NCI-H2081 (cell line): ENCODE measurements around the gene OTOP3.
"Not testable (repeated sequence)": the region's sequence is repeated elsewhere in the genome, so short reads cannot be mapped to it uniquely, and the experiment has no call there.

Source experiments
- DNase-seq, 2 experiments: peaks; one replicate each; lab custom pipeline; 2025; lab: John Stamatoyannopoulos, UW

Gene OTOP3

DNA sequence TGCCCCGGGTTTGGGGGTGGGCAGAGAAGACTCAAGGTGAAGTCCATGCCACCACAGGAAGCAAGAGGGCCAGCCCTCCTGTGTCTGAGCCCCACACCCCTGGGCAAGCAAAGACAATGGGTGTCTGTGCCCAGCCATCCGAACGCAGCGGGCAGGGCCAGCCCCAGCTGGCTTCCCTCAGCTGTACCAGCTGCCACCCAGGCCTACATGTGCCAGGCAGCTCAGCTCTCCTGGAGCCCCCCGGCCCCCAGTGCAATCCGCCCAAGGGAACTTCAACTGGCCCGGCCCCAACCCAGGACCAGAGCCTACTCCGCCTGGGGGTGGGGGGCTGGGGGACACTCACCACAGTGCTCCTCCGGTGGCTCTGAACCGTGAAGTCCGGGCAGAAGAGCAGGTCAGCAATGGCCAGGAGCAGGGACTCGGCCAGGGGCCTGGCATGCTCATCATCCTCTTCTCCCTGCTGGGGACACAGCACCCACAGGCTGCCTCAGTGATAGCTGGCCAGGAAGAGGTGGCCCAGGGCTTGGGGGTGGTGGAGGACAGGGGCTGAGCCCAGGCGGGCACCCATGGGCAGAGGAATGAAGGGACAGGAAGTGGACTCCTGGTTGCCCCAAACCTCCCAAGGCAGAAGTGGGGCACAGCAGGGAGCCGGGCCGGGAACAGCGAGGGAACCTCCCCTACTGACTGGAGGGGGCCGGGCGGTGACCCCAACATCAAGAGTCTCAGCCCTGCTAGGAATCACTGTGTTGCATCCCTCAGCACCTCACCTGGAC is 27.1 kb downstream of the OTOP3 start:
- DNase-seq = no peak

DNA sequence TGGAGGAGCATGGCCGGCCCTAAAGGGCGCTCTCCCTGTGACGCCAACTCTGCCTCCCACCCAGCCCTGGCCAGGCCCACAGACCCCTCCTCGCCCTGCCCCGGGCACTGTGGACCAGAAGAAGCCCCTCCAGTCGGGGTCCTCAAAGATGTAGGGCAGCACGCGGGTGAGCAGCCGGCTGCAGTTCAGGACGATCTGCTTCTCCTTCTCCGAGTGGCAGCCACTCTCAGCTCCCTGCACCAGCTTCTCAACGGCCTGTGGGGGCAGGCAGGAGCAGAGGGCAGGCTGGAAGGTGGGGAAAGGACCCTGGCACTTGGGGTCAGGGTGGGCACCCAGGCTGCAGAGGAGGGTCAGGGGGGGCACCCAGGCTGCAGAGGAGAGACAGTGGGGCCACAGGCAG is 28.0 kb downstream of the OTOP3 start:
- no peak for DNase-seq

DNA sequence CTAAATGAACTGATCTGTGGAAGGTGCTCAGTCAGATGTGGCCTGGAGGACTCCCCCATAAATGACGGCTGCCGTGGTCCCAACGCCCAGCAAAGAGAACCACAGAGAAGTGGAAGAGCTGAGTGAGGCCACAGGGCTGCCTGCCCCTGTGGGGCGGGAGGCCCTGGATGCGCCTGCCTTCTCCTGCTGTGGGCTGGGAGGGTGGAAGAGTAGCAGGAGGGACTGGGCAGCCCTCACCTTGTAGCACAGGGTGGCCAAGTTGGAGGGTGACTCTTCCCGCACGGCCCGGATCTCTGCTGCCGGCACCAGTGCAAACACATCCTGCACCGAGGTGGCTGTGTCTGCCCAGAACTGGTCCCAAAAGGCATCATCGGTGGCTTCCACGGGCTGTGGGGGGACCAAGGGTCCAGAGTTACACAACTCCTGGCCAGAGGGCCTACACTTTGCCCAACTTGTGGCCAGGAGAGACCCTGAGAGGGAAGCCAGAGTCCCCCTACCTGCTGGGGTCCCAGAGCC is 28.6 kb downstream of the OTOP3 start:
- DNase-seq = no peak

DNA sequence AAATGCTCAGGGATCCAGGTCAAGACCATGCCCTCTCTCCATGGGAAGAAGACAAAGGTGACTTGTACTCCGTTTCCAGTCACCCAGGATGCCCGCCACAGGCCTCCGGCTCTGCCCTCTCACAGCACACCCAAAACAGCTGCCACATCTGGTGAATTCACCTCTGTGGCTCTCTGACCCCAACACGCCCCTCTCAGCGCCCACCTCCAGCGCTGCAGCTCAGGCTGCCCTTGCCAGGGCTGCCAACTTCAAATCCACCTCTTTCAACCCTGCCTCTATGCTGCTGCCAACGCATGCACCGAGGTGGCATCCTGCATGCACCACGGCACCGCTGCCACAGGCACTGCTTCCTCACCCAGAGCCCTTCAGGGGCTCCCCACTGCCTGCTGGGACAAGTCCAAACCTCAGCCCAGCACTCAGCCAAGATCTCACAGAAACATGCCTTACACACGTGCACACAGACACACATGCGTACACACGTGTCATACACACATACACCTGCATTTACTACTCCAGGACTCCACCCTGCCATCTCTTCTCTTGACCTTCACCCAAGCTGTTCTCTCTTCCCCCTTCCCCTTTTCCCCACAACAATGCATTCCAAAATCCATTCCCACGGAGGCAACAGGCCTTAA is 29.4 kb downstream of the OTOP3 start:
- no peak for DNase-seq

DNA sequence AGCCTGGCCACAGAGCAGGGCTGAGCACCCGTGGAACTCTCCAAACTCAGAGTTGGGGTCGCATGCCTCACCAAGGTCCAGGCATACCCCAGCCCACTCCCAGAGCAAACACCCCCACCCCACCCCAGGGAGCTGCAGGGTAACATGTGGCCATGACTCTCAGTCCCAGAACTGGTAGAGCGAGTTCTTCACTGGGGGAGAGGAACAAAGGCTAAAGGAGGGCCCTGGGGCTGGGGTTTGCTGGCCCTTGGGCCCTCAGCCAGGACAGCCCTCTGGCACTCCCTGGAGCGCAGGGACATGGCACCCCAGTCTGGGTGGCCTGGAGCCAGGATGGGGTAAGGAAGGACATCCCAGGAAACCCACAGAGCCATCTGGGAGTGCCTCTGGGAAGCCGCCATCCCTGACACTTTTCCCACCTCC is 32.7 kb downstream of the OTOP3 start:
- DNase-seq = no peak

DNA sequence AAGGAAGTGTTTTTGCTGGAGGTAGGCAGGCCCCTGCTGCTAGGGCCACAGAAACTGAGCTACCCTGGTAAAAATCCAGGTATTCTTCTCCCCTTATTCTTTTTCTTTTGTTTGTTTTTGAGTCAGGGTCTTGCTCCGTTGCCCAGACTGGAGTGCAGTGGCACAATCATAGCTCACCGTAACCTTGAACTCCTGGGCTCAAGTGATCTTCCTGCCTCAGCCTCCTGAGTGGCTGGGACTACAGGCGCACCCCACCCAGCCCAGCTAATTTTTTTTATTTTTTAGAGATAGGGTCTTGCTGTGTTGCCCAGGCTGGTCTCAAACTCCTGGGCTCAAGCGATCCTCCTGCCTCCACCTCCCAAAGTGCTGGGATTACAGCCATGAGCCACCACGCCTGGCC is 33.8 kb downstream of the OTOP3 start:
- DNase-seq = not testable (repeated sequence)

DNA sequence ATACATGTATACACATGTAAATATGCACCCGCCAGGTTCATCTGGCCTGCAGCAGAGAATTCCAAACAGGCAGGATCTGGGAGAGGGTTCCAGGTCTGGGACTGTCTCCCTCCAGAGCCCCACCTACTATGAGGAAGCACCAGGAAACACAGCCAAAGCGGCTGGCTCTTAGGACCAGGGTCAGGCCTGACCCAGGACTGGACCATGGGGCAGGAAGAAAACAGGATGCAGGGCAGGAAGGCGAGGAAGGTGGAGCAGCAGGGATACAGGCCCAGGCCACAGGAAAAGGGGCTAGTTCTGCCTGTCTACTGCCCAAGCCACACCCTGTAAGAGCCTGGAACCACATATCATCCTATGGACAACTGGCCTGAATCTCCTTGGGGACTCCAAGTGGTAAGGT is 34.7 kb downstream of the OTOP3 start:
- DNase-seq = no peak

DNA sequence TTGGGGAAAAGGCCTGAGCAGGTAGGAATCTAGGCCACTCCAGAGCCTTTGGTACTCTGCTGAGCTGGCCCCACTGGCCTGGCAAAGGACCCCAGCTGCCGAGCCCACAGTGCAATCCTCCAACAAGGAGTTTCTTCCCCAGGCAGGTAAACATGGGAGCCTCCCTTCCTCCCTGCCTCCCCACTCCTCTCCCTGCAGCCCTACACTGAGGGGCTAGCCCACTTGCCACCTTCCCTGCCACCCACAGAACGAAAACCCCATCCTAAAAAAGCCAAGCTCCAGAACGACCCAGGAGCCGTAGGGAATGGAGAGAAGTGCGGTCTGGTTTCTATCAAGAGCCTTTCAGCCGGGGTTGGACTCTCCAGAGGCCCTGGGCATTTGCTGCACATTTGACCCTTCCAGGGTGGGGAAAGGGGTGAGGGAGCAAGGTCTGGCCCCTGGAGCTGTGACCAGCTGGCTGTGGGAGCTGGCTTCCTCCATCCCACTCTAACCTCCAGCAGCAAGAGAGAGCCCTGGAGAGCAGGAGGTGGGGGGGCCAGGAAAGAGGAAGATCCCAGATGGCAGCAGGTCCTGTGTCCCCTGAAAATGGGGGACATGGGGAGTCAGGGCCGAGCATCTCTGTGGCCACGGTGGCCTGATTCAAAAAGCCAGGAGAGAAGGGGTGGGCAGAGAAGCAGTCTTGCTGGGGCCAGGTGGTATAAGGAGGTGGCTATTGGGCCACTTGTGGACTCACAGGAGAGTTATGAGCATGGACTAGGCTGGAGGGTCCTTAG is 35.6 kb downstream of the OTOP3 start:
- no peak for DNase-seq

DNA sequence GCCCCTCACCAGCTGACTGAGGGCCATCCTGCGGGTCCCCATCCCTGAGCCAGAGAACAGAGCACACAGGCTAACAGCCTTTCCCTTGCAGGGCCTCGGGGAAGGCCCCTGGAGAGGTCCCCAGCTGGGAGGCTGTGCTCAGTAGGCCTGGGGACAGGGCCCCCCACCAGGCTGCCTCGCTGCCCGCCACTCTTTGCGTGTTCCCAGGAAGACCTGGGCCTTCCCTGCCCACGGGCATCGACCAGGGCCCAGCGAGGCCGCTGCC is 36.1 kb downstream of the OTOP3 start:
- DNase-seq = no peak

DNA sequence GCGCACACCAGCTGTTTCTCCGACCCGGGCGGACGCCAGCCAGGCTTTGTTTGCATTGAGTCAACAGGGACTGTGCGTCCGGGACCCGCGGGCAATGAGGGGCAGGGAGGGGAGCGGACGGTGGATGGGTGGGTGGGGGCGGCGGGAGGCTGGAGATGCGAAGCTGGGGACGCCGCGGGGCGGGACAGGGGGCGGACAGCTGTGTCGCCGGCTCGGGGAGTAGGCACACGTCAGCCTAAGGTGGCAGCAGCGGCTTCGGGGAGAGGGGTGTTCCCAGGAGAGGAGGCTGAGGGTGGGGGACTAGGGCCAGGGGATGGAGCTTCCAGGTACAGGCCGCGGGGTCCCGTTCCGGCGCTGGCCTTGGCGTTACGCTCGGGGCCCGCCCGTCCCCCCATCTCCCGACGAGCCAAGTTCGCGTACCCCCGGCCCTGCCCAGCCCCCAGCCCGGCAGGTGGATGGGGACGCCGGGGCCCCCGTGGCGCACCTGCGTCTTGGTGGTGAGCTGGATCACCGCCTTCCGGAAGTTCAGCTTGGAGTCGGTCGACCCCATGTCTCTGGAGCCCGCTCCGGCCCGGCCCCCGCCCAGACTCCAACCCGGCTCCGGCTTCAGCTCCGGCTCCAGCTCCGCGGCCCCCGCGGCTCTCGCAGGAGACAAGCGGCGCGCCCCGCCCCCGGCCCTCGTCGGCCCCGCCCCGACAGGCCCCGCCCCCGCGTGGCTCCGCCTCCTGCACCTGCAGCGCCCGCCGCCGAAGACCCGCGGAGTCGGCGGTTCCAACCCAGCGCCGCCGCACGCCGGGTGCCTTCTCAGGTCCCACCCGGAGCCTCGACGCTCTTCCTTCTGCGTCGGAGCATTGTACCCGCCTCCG is 36.6 kb downstream of the OTOP3 start, which contains the start of gene HID1:
HID1 (minus strand) TSS at position 653 of the 866 bp plus-strand sequence; CDS start at position 550, 103 bp downstream.
- DNase-seq = peak; percentile 75 to 82

DNA sequence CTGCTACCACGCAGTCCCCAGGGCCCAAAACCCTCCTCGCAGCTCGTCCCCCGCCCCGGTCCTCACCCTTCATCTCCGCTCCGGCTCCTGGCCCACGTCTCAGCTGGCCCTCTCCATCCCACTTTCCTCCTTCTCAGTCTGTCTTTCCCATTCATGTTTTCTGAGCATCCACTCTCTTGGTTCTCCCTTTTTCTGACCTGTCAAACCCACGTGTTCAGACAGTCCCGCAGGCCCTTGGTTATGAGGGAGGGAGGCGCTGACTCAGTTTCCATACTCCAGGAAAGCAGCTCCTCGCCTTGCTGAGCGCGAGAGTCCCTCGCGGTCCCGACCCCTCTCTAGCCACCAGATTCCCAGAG is 37.3 kb downstream of the OTOP3 start:
- DNase-seq = no peak

DNA sequence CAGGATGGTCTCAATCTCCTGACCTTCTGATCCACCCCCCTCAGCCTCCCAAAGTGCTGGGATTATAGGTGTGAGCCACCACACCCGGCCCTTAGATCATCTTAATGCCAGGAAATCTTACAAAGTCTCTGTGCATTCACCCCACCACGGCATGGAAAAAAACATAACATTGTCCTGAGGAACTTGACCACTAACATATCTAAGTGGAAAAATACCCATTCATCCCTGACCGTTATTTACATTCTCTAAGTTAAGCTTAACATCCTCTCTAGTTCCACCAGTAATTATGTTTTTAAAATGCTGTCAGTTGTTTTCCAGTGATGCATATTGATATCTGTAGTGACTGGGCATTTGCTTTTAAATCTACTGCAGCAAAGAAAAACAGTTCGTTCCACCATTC is 40.2 kb downstream of the OTOP3 start:
- no peak for DNase-seq

DNA sequence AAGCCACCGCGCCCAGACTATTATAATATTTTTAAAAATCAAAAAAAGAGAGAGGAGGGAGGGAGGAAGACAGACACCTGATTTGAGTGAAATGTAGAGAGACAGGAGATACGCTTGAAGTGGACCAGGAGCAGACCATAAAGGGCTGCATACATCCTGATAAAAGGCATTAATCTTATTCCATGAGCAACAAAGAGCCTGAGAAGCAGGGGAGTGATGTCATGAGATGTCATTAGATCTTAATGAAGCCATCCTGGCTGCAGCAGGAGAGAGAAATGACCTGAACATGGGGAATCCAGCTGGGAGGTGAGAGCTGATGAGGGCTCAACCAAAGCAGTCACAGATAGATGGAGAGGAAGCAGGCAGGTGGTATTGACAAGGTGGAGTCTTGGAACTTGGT is 42.1 kb downstream of the OTOP3 start:
- no peak for DNase-seq

DNA sequence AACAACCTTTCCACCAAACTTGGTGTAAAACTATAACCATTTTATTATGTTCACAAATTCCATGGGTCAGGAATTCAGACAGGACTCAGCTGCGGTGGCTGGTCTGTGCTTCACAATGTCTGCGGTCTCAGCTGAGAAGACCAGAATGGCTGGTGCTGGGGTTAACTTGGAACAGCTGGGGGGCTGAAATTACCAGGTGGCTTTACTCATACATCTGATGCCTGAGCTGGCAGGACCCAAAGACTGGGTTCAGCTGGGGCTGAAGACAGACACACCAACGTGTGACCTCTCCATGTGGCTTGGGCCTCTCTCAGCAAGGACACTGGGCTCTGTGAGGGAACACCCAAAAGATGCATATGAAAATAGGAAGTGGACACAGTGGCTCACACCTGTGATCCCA is 42.5 kb downstream of the OTOP3 start:
- DNase-seq = no peak

DNA sequence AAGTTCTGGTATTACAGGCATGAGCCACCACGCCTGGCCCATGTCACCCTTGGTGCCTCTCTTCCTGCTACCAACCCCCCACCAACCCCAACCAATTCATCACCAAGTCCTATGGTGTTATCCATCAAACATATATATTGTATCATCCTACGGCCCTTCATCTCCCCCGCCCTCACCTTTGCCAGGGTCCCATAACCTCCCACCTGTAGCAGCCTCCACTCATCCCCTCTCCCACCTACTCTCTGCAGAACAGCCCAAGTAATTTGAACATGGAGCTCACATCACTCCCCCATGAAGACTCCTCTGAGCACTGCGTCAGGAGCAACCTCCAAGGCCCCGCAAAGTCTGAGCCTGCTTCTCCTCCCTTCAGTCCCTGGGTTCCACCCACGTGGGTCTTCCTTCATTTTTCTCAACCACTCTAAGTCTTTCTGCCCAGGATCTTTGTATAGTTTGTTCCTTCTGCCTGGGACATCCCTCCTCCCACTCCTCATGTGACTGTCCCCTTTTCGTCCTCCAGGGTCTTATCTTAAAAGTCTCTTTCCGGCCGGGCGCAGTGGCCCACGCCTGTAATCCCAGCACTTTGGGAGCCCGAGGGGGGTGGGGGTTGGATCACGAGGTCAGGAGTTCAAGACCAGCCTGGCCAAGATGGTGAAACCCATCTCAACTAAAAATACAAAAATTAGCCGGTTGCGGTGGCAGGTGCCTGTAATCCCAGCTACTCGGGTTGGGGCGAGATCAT is 43.9 kb downstream of the OTOP3 start:
- DNase-seq = no peak

DNA sequence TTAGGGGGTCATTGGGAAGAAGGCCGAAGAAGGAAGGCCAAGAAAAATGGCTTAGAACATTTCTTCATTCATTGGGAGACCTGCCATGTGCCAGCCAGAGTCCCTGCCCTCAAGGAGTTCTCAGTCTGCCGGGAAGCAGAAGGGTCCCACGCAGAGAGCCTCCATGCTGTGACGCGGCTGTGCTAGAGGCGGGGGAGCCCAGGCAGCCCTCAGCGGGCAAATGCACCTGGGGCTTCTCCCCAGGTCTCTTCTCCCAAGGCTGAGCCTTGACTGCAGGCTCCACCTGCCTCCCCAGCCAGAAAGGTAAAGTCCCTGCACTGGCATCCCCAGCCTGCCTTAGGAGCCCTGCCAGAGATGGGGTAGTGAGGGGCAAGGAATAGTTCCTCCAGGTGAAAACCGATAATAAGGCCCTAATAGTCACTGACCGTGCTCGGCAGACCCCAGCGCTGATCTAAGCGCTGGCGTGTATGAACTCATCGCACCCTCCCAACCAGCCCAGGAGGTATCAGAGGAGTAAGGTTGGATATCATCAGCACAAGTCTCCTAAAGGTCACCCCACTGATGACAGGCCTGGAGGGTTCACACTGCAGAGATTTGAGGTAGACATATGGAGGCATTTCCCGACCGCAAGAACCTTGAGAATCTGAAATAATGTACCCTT is 45.8 kb downstream of the OTOP3 start:
- no peak for DNase-seq

DNA sequence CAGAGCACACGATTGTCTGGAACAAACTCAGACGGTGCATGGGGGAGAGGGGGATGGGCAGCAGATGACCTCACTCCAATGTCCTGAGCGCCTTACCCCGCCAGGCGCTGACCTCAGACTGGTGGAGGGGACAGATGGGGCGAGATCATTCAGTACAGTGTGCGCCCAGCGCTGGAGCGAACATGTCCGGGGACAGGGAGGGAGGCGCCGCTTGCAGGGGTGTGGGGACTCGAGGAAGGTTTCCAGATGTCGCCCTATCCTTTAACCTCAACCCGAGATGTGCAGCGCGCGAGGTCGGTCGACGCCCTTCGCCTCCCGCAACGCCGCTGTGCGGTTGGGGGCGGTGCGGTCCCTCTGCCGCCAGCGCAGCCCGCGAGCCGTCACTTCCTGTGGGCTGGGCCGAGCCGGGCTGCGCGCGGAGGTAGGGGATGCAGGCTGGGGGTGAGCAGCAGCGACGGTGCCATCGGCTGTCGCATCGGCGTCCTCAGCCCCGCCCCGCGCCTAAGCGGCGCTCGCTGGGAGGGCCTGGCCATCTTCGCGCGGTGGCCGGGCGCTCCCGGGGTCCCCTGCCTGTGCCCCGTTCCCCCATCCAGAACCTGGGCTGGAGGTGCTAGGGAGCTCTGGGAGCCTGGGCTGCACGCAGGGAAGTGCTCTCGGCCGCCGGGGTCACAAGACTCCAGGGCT is 46.4 kb downstream of the OTOP3 start:
- DNase-seq = peak; percentile 91

DNA sequence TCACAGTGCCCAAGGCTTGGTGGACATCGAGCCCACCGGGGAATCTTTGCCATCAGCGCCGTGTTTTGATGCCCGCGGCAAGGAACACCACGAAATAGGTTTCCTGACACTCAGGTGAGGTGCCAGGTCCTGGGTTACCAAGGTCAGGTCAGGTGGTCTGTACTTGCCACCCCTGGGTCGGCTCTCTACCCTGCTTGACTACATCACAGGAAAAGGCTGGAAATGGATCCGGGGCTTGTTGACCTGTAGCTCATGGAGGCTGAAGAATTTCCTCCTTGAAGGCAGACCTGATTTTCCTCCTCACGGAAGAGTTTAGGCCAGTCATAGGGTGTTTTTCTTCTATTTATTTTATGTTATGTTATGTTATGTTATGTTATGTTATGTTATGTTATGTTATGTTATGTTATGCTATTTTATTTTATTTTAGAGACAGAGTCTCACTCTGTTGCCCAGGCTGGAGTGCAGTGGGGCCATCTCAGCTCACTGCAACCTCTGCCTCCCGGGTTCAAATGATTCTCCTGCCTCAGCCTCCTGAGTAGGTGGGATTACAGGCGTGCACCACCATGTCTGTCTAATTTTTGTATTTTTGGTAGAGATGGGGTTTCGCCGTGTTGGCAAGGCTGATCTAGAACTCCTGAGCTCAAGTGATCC is 47.1 kb downstream of the OTOP3 start:
- peak in 1 of 2 experiments; percentile 21 for DNase-seq

DNA sequence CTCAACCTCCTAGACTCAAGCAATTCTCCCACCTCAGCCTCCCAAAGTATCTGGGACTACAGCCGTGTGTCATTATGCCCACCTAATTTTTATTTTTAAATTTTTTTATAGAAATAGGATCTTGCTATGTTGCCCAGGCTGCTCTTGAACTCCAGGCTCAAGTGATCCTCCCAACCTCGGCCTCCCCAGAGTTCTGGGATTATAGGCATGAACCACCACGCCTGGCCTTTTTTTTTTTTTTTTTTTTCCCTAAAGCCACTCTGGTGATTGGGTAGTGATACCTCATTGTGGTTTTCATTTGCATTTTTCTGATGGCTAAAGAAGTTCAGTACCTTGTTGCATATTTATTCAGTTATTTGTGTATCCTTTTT is 50.5 kb downstream of the OTOP3 start:
- DNase-seq = no peak

DNA sequence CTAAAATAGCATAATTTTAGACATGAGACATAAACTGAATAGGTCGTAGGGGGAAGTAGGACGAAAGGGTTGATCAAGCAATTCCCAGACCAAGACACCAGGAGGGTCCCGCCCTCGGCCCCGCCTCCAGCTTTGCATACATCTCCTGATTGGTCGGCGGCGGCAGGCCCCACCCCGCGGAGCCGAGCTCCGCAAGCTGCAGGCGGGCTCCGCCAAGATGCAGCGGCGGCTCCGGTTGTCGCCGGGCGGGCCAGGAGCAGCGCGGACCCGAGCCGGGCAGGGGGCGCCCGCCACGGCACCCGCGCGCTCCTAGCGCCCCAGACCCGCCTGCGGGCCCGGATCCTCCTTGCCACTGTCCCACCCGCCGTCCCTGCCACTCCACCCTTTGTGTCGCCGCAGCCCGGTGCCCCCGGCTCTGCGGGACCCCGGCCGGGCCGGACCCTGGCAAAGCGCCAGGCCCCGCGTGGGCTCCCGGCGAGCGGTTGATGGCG is 51.8 kb downstream of the OTOP3 start, which contains the start of gene CDR2L:
CDR2L (plus strand) TSS at position 215 of the 491 bp plus-strand sequence. CDS start 412 bp downstream, outside the sequence.
- peak; percentile 91 to 94 for DNase-seq
